ENCODE measurements around the gene HIVEP3. TPM values are rescaled to one million over a fixed set of nuclear protein-coding genes. Genes with fewer than 3 reads are reported as not detected.

The HIVEP3 gene
- total RNA-seq, 1 experiment from 2014 or later: 3.1 TPM

DNA sequence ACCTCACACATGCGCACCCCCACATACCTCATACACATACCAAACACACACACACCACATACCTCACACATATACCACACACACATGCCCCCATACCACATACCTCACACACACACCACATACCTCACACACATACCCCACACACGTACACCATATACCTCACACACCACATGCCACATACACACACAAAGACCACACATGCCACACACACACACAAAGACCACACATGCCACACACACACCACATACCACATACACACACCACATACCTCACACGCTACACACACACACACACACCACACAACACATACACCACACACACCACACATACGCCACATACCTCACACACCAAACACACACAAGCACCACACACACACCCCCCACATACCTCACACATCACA is 30.0 kb downstream of the HIVEP3 start:
- Histone ChIP-seq H3K36me3 (ENCODE audit: insufficient read depth, low read length, poor library complexity, severe bottlenecking) (no peaks in the 10 kb centered on the region), H3K27me3 (replicated peaks; ENCODE audit: insufficient read depth, low read depth, low read length, poor library complexity) (no peaks in the 10 kb centered on the region), H3K4me1 (ENCODE audit: insufficient read depth, low read length, poor library complexity, severe bottlenecking) (no peaks in the 10 kb centered on the region), H3K4me3 (ENCODE audit: low read depth, low read length, poor library complexity, severe bottlenecking) (no peak overlapping the region), H3K27ac (ENCODE audit: low read depth, low read length, poor library complexity, severe bottlenecking) (no peak overlapping the region), H3K9me3 (ENCODE audit: low read depth, low read length, poor library complexity, severe bottlenecking) (no peaks in the 10 kb centered on the region)
- no peak for DNase-seq (ENCODE audit: low spot score)
- ChIA-PET CTCF (no interaction called here), POLR2A (ENCODE audit: low non-redundant PET) (no interaction called here)
- TF ChIP-seq EZH2 (IDR thresholded peaks at IDR 0.05; ENCODE audit: borderline replicate concordance, low read depth, low read length, poor library complexity, severe bottlenecking) (no peak), CTCF (conservative IDR thresholded peaks at IDR 0.05; ENCODE audit: low read depth, low read length) (no peak)
- no TSS peak for BruUV-seq (replicated peaks)
- intact Hi-C loops (cut with micrococcal nuclease; ENCODE audit: unreplicated experiment): no loop called here

DNA sequence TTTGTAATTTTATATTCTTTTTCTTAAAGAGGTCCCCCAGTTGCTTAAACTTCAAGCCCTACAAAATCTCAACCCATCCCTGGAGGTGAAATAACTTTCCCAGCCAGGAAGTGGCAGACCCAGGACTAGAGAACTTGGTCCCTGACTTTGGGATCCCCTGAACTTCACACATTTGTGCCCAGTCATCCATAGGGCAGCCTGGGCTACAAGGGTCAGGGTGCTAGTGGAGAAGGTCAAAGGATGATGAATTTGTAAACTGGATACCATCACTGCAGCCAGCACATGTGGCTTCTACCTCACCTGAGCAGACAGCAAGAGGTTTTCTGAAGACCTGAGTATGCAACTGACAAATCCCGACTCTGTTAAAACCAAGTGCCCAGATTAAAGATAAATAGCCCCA is 31.4 kb downstream of the HIVEP3 start:
- no peaks in the 10 kb centered on the region for H3K36me3 ChIP-seq (ENCODE audit: insufficient read depth, low read length, poor library complexity, severe bottlenecking)
- POLR2A ChIA-PET (ENCODE audit: low non-redundant PET): no interaction called here
- no peak overlapping the region for H3K4me3 ChIP-seq (ENCODE audit: low read depth, low read length, poor library complexity, severe bottlenecking)
- no peak overlapping the region for H3K27ac ChIP-seq (ENCODE audit: low read depth, low read length, poor library complexity, severe bottlenecking)
- BruUV-seq (replicated peaks): no TSS peak
- TF ChIP-seq EZH2 (IDR thresholded peaks at IDR 0.05; ENCODE audit: borderline replicate concordance, low read depth, low read length, poor library complexity, severe bottlenecking) (no peak), CTCF (conservative IDR thresholded peaks at IDR 0.05; ENCODE audit: low read depth, low read length) (no peak)
- no peaks in the 10 kb centered on the region for H3K9me3 ChIP-seq (ENCODE audit: low read depth, low read length, poor library complexity, severe bottlenecking)
- intact Hi-C loops (cut with micrococcal nuclease; ENCODE audit: unreplicated experiment): no loop called here
- no peaks in the 10 kb centered on the region for H3K27me3 ChIP-seq (replicated peaks; ENCODE audit: insufficient read depth, low read depth, low read length, poor library complexity)
- no peaks in the 10 kb centered on the region for H3K4me1 ChIP-seq (ENCODE audit: insufficient read depth, low read length, poor library complexity, severe bottlenecking)
- CTCF ChIA-PET: interaction anchor here (0.6 kb wide), 1 partner anchor 31 kb away, joined by 3 read pairs; no protein-coding TSS in a partner anchor
- no peak for DNase-seq (ENCODE audit: low spot score)

DNA sequence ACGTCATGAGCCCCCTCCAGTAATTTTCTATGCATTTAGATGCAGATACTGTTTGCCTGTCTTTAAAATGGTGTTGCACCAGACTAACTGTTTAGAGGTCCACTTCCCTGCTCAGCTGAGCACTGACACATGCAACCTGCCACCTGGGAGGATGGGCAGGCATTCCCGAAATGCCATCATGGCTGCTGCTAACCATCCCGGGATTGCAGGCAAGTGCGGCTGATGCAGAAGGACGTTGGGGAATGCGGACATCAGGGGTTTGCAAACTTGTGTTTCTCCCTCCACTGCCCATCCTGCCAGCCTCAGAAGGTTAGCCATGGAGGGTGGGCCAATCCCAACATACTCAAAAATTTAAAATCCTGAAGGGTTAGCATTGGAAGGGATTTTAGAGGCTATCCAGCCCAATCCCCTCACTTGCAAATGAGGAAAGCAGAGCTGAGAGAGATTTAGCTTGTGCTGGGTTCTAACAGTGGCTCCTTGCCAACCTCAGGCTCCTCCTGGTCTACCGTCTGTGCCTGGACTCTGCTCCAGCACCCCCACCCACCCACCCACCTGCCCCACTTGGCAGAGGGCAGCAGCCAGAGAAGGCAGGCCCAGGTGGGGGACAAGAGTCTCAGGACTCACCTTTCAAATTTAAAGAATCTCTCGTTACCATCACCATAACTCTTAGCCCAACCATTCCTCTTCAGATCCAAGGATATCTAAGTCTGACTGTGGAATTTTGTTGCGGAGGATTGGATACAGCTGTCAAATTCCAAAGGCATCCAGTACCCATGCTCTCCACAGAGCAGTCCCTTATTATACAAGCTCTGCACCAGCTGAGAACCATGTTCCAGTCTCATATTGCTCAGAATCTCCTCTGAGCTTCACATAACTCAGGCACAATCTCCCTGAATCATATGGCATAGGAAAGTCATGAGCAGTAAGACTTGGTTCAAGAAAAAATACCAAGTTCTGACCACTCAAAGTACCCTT is 34.2 kb downstream of the HIVEP3 start:
- Histone ChIP-seq H3K36me3 (ENCODE audit: insufficient read depth, low read length, poor library complexity, severe bottlenecking) (no peaks in the 10 kb centered on the region), H3K4me3 (ENCODE audit: low read depth, low read length, poor library complexity, severe bottlenecking) (no peak overlapping the region), H3K27me3 (replicated peaks; ENCODE audit: insufficient read depth, low read depth, low read length, poor library complexity) (no peaks in the 10 kb centered on the region), H3K27ac (ENCODE audit: low read depth, low read length, poor library complexity, severe bottlenecking) (no peak overlapping the region), H3K9me3 (ENCODE audit: low read depth, low read length, poor library complexity, severe bottlenecking) (no peaks in the 10 kb centered on the region), H3K4me1 (ENCODE audit: insufficient read depth, low read length, poor library complexity, severe bottlenecking) (no peaks in the 10 kb centered on the region)
- TF ChIP-seq EZH2 (IDR thresholded peaks at IDR 0.05; ENCODE audit: borderline replicate concordance, low read depth, low read length, poor library complexity, severe bottlenecking) (no peak), CTCF (conservative IDR thresholded peaks at IDR 0.05; ENCODE audit: low read depth, low read length) (no peak)
- BruUV-seq (replicated peaks): no TSS peak
- DNase-seq (ENCODE audit: low spot score): no peak
- CTCF ChIA-PET: no interaction called here
- POLR2A ChIA-PET (ENCODE audit: low non-redundant PET): no interaction called here
- intact Hi-C loops (cut with micrococcal nuclease; ENCODE audit: unreplicated experiment): no loop called here
